ENCODE data around the gene ANTXR1.

Gene ANTXR1

GRCh38 chr2:69247583-69247982 lies 234.6 kb downstream of the ANTXR1 start:
- DNase-seq = no peak
- no peak overlapping the region for H3K27ac ChIP-seq
- TF ChIP-seq CTCF (IDR thresholded peaks at IDR 0.05; ENCODE audit: low read depth, low read length) = no peak
- no peaks in the 10 kb centered on the region for H3K36me3 ChIP-seq
- H3K9me3 ChIP-seq (ENCODE audit: severe bottlenecking) = no peaks in the 10 kb centered on the region
- H3K4me3 ChIP-seq (ENCODE audit: low read depth, low read length) = no peak overlapping the region
- no peaks in the 10 kb centered on the region for H3K27me3 ChIP-seq (ENCODE audit: insufficient read depth, low read depth, severe bottlenecking)

- no peak for TF ChIP-seq CTCF (IDR thresholded peaks at IDR 0.05; ENCODE audit: low read depth, low read length)
- Histone ChIP-seq H3K36me3 (no peaks in the 10 kb centered on the region), H3K27ac (no peak overlapping the region), H3K9me3 (ENCODE audit: severe bottlenecking) (no peaks in the 10 kb centered on the region), H3K27me3 (ENCODE audit: insufficient read depth, low read depth, severe bottlenecking) (no peaks in the 10 kb centered on the region), H3K4me3 (ENCODE audit: low read depth, low read length) (no peak overlapping the region)
- DNase-seq = no peak
These were observed 235.3 kb downstream of the ANTXR1 start for GRCh38 chr2:69248232-69248631.

- no peak overlapping the region for H3K27ac ChIP-seq
- TF ChIP-seq CTCF (IDR thresholded peaks at IDR 0.05; ENCODE audit: low read depth, low read length) = no peak
These were observed 238.0 kb downstream of the ANTXR1 start for GRCh38 chr2:69250981-69251380.

GRCh38 chr2:69251943-69252342 lies 239.0 kb downstream of the ANTXR1 start:
- DNase-seq = no peak
- Histone ChIP-seq H3K36me3 (no peaks in the 10 kb centered on the region), H3K9me3 (ENCODE audit: severe bottlenecking) (no peaks in the 10 kb centered on the region), H3K27me3 (ENCODE audit: insufficient read depth, low read depth, severe bottlenecking) (no peaks in the 10 kb centered on the region), H3K4me3 (ENCODE audit: low read depth, low read length) (no peak overlapping the region), H3K27ac (no peak overlapping the region)
- TF ChIP-seq CTCF (IDR thresholded peaks at IDR 0.05; ENCODE audit: low read depth, low read length) = no peak

More at GRCh38 chr2:69250981-69251380, 238.0 kb downstream of the ANTXR1 start:
- Histone ChIP-seq H3K4me3 (ENCODE audit: low read depth, low read length) (no peak overlapping the region), H3K36me3 (no peaks in the 10 kb centered on the region), H3K27me3 (ENCODE audit: insufficient read depth, low read depth, severe bottlenecking) (no peaks in the 10 kb centered on the region), H3K9me3 (ENCODE audit: severe bottlenecking) (no peaks in the 10 kb centered on the region)
- no peak for DNase-seq

- no peak overlapping the region for H3K4me3 ChIP-seq (ENCODE audit: low read depth, low read length)
- no peak overlapping the region for H3K27ac ChIP-seq
- no peaks in the 10 kb centered on the region for H3K9me3 ChIP-seq (ENCODE audit: severe bottlenecking)
- no peaks in the 10 kb centered on the region for H3K27me3 ChIP-seq (ENCODE audit: insufficient read depth, low read depth, severe bottlenecking)
- H3K36me3 ChIP-seq = no peaks in the 10 kb centered on the region
- no peak for DNase-seq
- no peak for TF ChIP-seq CTCF (IDR thresholded peaks at IDR 0.05; ENCODE audit: low read depth, low read length)
These were observed 240.1 kb downstream of the ANTXR1 start for GRCh38 chr2:69253112-69253511.

- no peak overlapping the region for H3K4me3 ChIP-seq (ENCODE audit: low read depth, low read length)
These were observed 240.8 kb downstream of the ANTXR1 start for GRCh38 chr2:69253611-69254301.

More at GRCh38 chr2:69253611-69254301, 240.8 kb downstream of the ANTXR1 start:
- TF ChIP-seq CTCF (IDR thresholded peaks at IDR 0.05; ENCODE audit: low read depth, low read length) = no peak
- no peaks in the 10 kb centered on the region for H3K36me3 ChIP-seq
- no peak for DNase-seq
- no peaks in the 10 kb centered on the region for H3K27me3 ChIP-seq (ENCODE audit: insufficient read depth, low read depth, severe bottlenecking)
- H3K9me3 ChIP-seq (ENCODE audit: severe bottlenecking) = peaks cover 4% of the 10 kb centered on the region
- H3K27ac ChIP-seq = no peak overlapping the region
